Measurements from ENCODE around the gene PPP5C. TPM values are rescaled to one million over a fixed set of nuclear protein-coding genes. Genes with fewer than 3 reads are reported as not detected.
A peak's percentile ranks its signal among the peaks of the same experiment; 100 is the strongest.

PPP5C gene
- total and polyA plus RNA-seq, 3 donors from 2014 or later = 49.1 to 72.8 (median 71.7) TPM

DNA sequence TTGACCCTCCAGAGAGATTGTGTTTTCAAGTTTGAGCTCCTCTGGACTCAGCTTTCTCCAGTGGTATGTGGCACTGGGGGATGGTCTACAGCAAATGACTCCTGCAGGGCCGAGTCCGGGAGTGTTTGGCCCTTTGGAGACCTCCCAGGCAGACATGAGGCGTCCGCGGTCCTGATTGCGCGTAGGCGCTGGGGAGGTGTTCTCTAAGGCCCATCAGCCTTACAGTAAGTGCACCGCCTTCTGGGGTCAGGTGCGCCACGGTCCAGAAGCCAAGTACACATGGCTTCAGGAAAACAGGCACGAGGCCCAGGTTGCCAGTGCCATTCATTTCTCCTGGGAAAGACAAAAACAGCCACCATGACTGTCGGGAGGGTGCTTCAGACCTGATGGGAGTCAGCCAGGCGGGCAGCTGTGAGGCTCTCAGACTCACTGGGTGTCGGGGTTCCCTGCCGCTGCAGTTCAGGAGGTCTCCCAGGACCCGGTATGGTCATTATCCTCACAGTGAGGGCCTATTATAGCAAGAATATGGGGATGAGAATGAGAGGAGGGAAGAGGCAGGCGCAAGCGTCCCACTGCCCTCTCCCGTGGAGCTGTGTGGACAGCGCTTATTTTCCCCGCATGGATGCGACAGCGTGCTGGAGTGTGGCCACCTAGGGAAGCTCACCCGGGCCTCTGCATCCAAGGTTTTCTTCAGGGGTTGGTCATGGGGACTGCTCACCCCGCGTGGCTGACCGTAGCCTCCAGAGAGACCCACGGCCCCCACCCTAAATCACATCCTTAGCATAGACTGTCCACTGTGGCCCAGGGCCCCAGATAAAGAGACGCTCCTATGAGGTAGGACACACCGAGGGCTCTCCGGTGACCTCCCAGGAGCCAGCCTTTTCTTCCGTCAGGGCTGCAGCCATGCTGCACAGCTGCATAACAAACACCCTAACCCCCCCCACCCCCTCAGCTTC lies 44.7 kb downstream of the PPP5C start:
- H3K9me3 ChIP-seq = no peaks in the 10 kb centered on the region
- 69 to 75% methylated on average over 8 to 33 of the region's 33 CpGs for WGBS, 2 donors

DNA sequence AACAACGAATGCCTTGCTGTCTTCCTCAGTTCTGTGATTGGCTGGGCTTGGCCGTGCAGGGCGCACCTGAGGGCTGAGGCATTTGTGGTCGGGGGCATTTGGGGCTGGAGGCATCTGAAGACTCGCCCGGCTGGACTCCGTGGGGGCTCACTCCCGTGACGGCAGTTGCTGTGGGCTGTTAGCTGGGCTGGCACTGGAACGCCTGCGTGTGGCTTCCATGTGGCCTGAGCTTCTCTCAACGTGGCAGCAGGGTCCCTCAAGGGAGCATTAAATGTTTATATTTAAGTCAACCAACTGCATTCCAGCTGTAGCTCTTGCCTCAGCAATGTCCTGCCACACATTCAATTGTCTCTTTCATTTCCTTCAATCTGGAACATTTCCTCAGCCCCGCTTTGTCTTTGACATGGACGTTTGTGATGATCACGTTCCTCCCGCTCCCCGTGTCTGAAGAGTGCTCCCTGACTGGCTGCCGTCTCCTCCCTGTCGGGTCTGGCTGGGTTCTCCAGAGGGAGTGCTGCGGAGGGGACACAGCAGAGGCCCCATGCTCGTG lies 45.4 kb downstream of the PPP5C start:
- Histone ChIP-seq H3K27ac (peak overlapping the region; percentile 33 to 59), H3K4me3 (no peak overlapping the region)
- intact Hi-C loops (cut with DNase I; ENCODE audit: low total_unique reads) = no loop called here

More for the DNA sequence above, 44.7 kb downstream of the PPP5C start:
- Histone ChIP-seq H3K4me1 (peaks cover 16% of the 10 kb centered on the region), H3K36me3 (ENCODE audit: low read depth, missing control alignments) (no peaks in the 10 kb centered on the region), H3K4me3 (no peak overlapping the region), H3K27me3 (no peaks in the 10 kb centered on the region), H3K27ac (peak overlapping the region; percentile 33 to 59)
- intact Hi-C loops (cut with DNase I; ENCODE audit: low total_unique reads) = no loop called here
- TF ChIP-seq, protein P1, sequence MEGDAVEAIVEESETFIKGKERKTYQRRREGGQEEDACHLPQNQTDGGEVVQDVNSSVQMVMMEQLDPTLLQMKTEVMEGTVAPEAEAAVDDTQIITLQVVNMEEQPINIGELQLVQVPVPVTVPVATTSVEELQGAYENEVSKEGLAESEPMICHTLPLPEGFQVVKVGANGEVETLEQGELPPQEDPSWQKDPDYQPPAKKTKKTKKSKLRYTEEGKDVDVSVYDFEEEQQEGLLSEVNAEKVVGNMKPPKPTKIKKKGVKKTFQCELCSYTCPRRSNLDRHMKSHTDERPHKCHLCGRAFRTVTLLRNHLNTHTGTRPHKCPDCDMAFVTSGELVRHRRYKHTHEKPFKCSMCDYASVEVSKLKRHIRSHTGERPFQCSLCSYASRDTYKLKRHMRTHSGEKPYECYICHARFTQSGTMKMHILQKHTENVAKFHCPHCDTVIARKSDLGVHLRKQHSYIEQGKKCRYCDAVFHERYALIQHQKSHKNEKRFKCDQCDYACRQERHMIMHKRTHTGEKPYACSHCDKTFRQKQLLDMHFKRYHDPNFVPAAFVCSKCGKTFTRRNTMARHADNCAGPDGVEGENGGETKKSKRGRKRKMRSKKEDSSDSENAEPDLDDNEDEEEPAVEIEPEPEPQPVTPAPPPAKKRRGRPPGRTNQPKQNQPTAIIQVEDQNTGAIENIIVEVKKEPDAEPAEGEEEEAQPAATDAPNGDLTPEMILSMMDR (IDR thresholded peaks at IDR 0.05) = no peak
- TF ChIP-seq POLR2A (IDR thresholded peaks at IDR 0.05) = no peak
- no peak for DNase-seq

DNA sequence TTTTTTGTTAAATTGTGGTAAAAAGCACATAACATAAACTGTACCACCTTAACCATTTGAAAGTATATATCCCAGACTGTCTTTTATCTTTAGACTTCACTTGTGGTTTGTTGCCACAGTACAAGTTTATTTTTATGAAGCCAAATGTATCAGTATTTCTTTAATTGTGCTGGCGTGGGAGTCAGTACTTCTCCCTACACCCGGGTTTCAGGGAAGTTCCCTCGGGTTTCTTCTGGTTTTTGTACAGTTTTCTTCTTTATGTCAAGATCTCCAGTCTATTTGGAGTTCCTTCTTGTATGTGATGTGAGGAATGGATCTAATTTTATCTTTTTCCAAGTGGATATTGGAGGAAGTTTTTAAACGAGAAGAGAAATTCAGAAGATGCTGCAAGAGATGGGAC lies 46.0 kb downstream of the PPP5C start:
- H3K4me1 ChIP-seq = peaks cover 16% of the 10 kb centered on the region
- 28 to 42% methylated on average over 4 of the region's 4 CpGs for WGBS, 2 donors
- H3K36me3 ChIP-seq (ENCODE audit: low read depth, missing control alignments) = no peaks in the 10 kb centered on the region
- no peak for DNase-seq
- TF ChIP-seq POLR2A (IDR thresholded peaks at IDR 0.05) = no peak
- TF ChIP-seq, protein P1 (IDR thresholded peaks at IDR 0.05) = no peak
- peak overlapping the region; percentile 33 to 59 for H3K27ac ChIP-seq
- no peak overlapping the region for H3K4me3 ChIP-seq
- no peaks in the 10 kb centered on the region for H3K9me3 ChIP-seq
- no peaks in the 10 kb centered on the region for H3K27me3 ChIP-seq
- intact Hi-C loops (cut with DNase I; ENCODE audit: low total_unique reads) = no loop called here

More for the DNA sequence above, 45.4 kb downstream of the PPP5C start:
- peaks cover 16% of the 10 kb centered on the region for H3K4me1 ChIP-seq
- TF ChIP-seq, protein P1 (IDR thresholded peaks at IDR 0.05) = no peak
- TF ChIP-seq POLR2A (IDR thresholded peaks at IDR 0.05) = no peak
- DNase-seq = no peak
- H3K27me3 ChIP-seq = no peaks in the 10 kb centered on the region
- 38 to 42% methylated on average over 14 to 21 of the region's 21 CpGs for WGBS, 2 donors
- H3K36me3 ChIP-seq (ENCODE audit: low read depth, missing control alignments) = no peaks in the 10 kb centered on the region
- H3K9me3 ChIP-seq = no peaks in the 10 kb centered on the region

DNA sequence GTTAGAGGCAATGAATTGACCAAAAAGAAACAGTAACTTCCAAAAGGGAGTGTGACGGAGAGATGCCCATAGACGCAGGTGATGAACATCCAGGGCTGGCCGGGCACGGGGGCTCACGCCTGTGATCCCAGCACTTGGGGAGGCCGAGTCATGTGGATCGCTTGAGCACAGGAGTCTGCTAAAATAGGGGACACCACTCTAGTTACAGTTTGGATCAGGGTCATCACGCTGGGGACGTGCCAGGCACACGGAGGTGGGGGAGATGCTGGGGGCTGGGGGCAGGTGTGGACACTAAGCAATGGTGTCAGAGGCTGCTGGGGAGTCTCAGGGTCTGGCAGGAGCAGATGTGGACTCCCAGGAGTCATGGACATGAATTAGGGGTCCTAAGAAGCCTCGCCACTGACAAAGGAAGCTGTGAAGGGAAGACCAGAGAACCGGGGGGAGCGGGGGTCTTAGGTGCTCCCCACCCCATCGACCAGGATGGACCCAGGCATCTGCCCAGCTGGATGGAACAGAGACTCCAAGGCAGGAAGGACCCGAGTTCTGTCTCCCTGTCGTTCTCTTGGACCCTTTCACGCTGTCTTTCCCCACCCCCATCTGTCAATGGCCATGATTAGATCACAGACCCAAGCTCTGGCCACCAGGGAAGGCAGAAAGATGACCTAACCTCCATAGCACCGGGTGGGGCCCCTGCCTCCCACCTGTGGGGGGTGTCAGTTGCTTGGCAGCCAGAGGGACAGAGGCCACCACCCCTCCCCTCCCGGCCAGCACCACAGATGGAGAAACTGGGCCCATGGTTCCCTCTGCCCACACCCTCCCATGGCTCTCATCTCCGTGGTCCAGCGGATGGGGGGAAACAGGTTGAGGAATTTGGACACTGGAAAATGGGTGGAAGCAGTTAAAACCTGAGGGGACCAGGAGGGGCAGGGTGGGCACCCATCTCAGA lies 46.8 kb downstream of the PPP5C start:
- TF ChIP-seq, protein P1 (IDR thresholded peaks at IDR 0.05) = no peak
- TF ChIP-seq POLR2A (IDR thresholded peaks at IDR 0.05) = no peak
- peaks cover 16% of the 10 kb centered on the region for H3K4me1 ChIP-seq
- WGBS, 2 donors = 75% methylated on average over 21 of the region's 21 CpGs
- no peaks in the 10 kb centered on the region for H3K27me3 ChIP-seq
- H3K4me3 ChIP-seq = no peak overlapping the region
- no peaks in the 10 kb centered on the region for H3K9me3 ChIP-seq
- DNase-seq = no peak
- H3K36me3 ChIP-seq (ENCODE audit: low read depth, missing control alignments) = no peaks in the 10 kb centered on the region
- H3K27ac ChIP-seq = peak overlapping the region; percentile 33 to 59
- intact Hi-C loops (cut with DNase I; ENCODE audit: low total_unique reads) = no loop called here
